Activated naive CD8-positive, alpha-beta T cell (primary cell): ENCODE measurements around the gene TMEM52.
A peak's percentile ranks its signal among the peaks of the same experiment; 100 is the strongest.

ENCODE experiments used
- H3K27ac Mint-ChIP-seq: one replicate; pipeline ENCODE4 v1.8.0; 2021; ENCODE audit warnings: mixed read lengths
- H3K27me3 Mint-ChIP-seq: one replicate; pipeline ENCODE4 v1.8.0; 2021; ENCODE audit warnings: mixed read lengths
- H3K36me3 Mint-ChIP-seq: one replicate; pipeline ENCODE4 v1.8.0; 2021; ENCODE audit warnings: mixed read lengths
- H3K4me1 Mint-ChIP-seq: one replicate; pipeline ENCODE4 v1.8.0; 2021; ENCODE audit warnings: low read depth, mixed read lengths
- H3K4me3 Mint-ChIP-seq: one replicate; pipeline ENCODE4 v1.8.0; 2021; ENCODE audit warnings: mild to moderate bottlenecking, mixed read lengths
- H3K9me3 Mint-ChIP-seq: one replicate; pipeline ENCODE4 v1.8.0; 2021; ENCODE audit warnings: low read depth, mixed read lengths

Gene TMEM52

DNA sequence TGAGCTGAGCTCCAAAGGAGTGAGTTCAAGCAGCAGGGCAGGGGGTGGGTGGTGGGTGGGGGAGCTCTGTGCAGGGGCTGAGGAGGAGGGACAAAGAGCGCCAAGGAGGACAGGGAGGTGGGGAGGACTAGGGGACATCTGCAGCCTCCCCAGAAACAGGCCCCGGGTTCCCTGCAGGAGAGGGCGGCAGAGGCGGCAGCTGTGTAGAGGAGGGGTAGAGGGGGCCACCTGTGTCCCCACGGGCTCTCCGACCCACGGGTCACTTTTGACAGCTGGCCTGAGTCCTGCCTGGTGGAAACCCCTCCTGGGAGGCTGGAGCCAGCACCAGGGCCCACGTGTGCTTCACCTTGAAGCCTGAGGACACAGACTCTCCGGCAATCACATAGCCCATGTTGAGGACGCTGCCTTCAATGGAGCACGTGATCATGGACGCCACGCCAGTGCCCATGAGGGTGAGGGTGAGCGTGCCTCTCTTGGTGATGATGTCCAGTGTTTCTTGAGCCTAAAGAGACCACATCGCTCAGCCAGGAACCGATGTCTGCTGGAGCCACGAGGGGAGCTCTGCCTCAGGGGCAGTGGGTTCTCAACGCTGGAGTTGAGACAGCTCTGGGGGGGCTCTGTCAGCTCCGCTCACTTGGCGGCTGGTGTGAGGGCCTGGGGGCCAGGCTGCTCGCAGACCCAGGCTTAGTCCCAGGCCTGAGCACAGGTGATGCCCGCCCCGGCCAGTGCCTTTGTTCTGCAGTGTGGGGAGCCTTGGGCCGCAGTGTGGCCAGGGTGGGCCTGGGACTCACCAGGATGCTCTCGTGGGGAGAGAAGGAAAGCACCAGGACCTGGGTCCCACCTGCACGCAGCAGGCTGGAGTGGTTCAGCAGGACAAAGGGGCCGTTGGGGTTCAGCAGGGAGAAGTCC is 6.6 kb upstream of the TMEM52 start:
- H3K4me3 Mint-ChIP-seq = no peak overlapping the region
- H3K36me3 Mint-ChIP-seq = no peaks in the 10 kb centered on the region
- H3K27ac Mint-ChIP-seq = no peak overlapping the region
- no peaks in the 10 kb centered on the region for H3K27me3 Mint-ChIP-seq
- H3K4me1 Mint-ChIP-seq = no peaks in the 10 kb centered on the region
- H3K9me3 Mint-ChIP-seq = no peaks in the 10 kb centered on the region

GRCh38 chr1:1924849-1925248 is 5.8 kb upstream of the TMEM52 start:
- Mint-ChIP-seq H3K36me3 (no peaks in the 10 kb centered on the region), H3K4me1 (no peaks in the 10 kb centered on the region), H3K27me3 (no peaks in the 10 kb centered on the region), H3K4me3 (no peak overlapping the region), H3K9me3 (no peaks in the 10 kb centered on the region), H3K27ac (no peak overlapping the region)

GRCh38 chr1:1924386-1924785 is 5.3 kb upstream of the TMEM52 start:
- H3K27me3 Mint-ChIP-seq = no peaks in the 10 kb centered on the region
- no peak overlapping the region for H3K27ac Mint-ChIP-seq
- no peak overlapping the region for H3K4me3 Mint-ChIP-seq
- H3K9me3 Mint-ChIP-seq = no peaks in the 10 kb centered on the region
- no peaks in the 10 kb centered on the region for H3K4me1 Mint-ChIP-seq
- H3K36me3 Mint-ChIP-seq = no peaks in the 10 kb centered on the region

DNA sequence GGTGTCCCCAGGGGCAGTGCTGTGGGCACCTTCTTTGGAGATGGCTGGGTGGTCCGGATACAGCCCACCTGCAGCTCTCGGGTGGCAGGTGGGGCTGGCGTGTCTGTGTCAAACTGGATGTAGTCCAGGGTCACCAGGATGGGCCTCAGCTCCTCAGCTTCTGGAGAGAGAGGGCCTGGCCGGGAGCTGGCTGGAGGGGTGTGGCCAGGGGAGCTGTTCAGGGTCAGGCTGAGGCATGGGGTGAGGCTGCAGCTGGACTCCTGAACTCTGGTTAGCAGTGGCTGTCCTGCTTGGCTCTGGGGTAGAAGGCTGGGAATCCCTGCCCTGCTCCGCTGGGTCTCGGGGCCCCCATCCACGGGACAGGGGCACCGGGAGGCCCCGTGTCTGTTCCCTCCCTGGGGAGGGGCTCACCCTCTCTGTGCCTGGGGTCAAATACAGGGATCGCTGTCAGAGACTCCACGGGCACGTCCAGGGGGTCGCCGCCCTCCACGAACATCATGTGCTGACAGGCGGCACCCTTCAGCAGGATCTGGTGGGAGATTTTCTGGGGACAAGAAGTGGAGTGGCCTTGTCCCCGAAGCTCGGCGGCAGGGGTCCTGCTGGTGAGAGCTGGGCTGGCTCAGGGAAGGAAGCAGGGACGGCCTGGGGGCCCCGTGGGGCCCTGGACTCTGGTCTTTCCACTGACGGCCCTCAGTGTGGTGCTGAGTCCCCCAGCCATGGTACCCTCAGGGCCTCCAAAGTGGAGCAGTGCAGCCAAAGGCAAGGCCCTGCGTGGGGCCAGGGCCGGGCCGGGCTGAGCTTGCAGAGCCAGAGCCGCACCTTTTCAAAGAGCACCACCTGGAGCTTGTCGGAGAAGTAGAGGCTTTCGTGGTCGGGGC is 4.1 kb upstream of the TMEM52 start:
- no peaks in the 10 kb centered on the region for H3K36me3 Mint-ChIP-seq
- H3K27ac Mint-ChIP-seq = no peak overlapping the region
- no peaks in the 10 kb centered on the region for H3K4me1 Mint-ChIP-seq
- H3K4me3 Mint-ChIP-seq = no peak overlapping the region
- no peaks in the 10 kb centered on the region for H3K9me3 Mint-ChIP-seq
- no peaks in the 10 kb centered on the region for H3K27me3 Mint-ChIP-seq

DNA sequence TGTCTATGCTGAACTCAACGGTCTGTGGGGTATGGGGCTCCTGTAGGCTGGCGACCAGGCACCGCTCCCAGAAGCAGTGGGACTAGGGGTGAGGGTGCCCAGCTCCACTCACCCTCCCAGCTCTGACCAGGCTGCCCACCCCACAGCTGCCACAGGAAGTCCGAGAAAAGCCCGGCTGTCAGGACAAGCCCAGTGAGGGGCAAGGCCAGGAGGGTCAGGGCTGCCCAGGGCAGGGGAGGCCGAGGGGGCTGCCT is 3.5 kb upstream of the TMEM52 start:
- Mint-ChIP-seq H3K36me3 (no peaks in the 10 kb centered on the region), H3K27me3 (no peaks in the 10 kb centered on the region), H3K9me3 (no peaks in the 10 kb centered on the region), H3K4me3 (no peak overlapping the region), H3K27ac (no peak overlapping the region), H3K4me1 (no peaks in the 10 kb centered on the region)

DNA sequence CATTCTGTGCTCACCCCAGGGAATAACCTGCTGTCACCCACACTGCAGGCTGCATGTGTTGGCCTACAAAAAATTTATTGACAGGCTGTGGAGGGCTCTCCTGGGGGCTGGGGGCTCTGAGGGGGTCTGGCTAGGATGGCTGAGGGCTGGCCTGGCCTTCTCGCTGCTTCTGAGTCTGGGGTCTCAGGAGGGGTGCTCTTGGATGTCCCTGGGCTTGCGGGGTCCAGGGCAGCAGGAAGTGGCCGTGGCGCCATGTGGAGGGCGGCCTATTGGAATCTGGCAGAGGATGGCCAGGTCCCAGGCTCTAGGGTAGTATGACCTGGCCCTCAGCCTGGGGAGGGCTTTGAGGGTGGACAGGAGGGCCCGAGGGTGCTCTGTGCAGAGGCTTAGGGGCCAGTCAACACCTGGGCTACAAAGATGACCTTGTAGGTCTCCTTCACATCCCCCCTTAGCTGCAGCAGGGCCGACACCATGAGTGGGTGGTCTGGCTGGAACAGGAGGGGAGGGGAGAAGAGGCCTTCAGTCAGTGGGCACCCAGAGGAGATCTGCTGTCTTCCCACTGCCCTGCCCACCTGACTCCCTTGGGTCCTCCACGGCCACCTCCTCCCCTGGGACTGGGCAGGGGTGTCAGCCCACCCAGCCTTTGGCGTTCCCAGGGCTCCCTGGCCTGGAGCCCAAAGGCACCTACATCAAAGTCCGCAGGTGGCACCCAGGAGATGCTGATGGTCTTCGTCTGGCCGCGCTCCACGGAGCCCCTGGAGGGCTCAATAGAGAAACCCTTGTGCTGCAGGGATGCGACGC is 3.0 kb upstream of the TMEM52 start:
- H3K4me1 Mint-ChIP-seq = peaks cover 2% of the 10 kb centered on the region
- H3K4me3 Mint-ChIP-seq = no peak overlapping the region
- H3K27ac Mint-ChIP-seq = no peak overlapping the region
- no peaks in the 10 kb centered on the region for H3K9me3 Mint-ChIP-seq
- no peaks in the 10 kb centered on the region for H3K27me3 Mint-ChIP-seq
- no peaks in the 10 kb centered on the region for H3K36me3 Mint-ChIP-seq

DNA sequence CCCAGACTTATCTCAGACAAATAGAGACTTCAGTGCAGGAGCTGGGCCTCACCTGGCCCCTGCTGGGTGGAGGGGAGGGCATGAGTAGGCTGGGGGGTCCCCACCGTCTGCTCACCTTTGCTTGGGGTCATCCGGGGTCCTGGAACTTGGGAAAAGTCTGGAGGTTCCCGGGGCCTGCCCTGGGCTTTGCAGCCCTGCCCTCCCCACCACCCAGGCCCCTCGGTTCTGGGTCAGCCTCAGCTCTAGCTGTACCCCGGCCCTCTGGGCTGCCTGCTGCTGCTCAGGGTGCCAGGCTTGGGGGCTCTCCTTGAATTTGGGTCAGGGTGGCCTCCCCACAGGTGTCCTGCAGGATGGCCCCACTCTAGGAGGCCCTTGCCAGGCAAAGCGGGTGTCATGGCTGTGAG is 2.4 kb upstream of the TMEM52 start:
- no peak overlapping the region for H3K4me3 Mint-ChIP-seq
- no peaks in the 10 kb centered on the region for H3K9me3 Mint-ChIP-seq
- H3K36me3 Mint-ChIP-seq = no peaks in the 10 kb centered on the region
- H3K27ac Mint-ChIP-seq = no peak overlapping the region
- H3K4me1 Mint-ChIP-seq = peaks cover 2% of the 10 kb centered on the region
- no peaks in the 10 kb centered on the region for H3K27me3 Mint-ChIP-seq

DNA sequence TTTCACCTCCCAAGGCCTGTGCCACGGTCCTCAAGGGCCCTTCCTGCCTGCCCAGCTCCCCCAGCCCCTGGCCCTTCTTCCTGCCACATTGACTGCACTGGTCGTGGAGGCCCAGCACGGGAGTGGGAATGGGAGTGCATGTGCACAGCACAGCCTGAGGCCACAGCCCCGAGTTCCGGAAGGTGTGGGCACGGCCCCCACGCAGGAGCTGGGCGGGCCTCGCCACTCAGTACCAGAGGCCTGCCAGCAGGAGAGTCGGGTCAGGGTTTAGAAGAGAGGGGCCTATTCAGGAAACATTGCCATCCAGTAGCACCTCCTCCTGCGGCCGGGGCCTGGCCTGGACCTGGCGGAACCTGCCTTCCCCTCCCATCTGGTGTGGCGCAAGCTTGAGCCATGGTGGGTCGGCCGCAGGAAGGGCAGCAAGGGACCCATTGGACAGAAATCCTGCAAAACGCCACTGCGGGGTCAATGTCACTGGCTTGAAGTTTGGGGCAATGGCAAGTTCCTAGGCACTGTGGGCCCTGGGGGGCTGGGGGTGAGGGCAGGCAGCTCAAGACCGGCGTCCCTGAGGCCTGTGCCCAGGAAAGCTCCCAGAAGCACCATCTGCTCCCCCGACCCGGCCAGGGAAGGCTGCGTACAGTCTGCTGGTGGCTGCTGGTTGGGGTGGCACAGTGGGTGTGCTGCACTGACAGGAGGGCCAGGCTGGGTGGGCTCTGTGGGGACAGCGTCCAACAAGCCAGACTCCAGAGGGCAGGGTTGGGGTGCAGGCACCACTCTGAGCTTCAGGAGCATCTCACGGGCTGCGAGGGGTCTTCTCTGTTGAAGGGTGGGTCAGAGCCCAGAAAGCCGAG is 1.8 kb upstream of the TMEM52 start:
- Mint-ChIP-seq H3K4me1 (peaks cover 2% of the 10 kb centered on the region), H3K27me3 (no peaks in the 10 kb centered on the region), H3K9me3 (no peaks in the 10 kb centered on the region), H3K36me3 (no peaks in the 10 kb centered on the region), H3K27ac (no peak overlapping the region), H3K4me3 (no peak overlapping the region)

GRCh38 chr1:1920057-1920607 is 1.1 kb upstream of the TMEM52 start:
- H3K27me3 Mint-ChIP-seq = no peaks in the 10 kb centered on the region
- no peaks in the 10 kb centered on the region for H3K9me3 Mint-ChIP-seq
- H3K4me1 Mint-ChIP-seq = peaks cover 2% of the 10 kb centered on the region
- H3K4me3 Mint-ChIP-seq = no peak overlapping the region
- H3K27ac Mint-ChIP-seq = no peak overlapping the region
- no peaks in the 10 kb centered on the region for H3K36me3 Mint-ChIP-seq

GRCh38 chr1:1919304-1920056 is 401 bp upstream of the TMEM52 start:
- Mint-ChIP-seq H3K4me1 (peaks cover 2% of the 10 kb centered on the region), H3K36me3 (no peaks in the 10 kb centered on the region), H3K4me3 (peak overlapping the region; percentile 61), H3K27ac (no peak overlapping the region), H3K9me3 (no peaks in the 10 kb centered on the region), H3K27me3 (no peaks in the 10 kb centered on the region)

DNA sequence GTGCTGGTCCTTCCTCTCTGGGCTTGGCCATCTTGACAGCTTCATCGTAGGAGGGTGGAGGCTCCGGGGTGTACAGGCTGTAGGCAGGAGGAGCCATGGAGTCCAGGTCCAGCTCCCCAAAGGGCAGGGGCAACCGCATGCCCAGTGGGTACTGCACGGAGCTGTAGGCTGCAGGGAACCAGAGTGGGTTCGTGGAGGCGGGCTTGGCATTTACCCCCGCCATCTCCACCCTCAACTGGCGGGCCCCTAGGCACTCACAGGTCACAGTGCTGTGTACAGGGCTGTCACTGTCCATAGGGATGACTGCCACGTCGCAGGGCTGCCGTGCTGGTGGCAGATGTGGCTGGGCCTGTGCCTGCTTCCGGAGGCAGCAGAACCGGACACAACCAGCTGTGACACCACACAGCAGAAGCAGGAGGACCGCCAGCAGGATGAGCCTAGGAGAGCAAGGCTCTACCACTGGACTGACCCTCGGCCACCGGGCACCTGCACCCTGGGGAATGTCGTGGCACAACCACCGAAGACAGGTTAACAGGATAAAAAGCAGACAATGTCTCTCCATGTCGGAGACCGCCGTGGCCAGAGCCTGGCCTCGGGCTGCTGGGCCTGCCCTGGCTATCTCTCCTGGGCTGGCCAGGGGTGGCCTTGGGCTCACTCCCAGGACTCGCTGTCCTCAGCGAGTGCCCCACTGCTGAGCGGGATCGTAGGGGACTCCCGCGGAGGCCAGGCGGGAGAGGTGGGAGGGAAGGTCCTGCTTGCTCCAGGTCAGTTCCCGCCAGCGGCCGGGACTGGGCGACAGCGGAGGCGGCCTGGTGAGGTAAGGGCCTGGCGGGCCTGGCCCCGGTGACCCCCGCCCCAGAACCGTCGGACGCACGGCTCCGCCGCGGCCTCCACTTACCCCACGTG is 831 bp downstream of the TMEM52 start:
- no peaks in the 10 kb centered on the region for H3K27me3 Mint-ChIP-seq
- H3K27ac Mint-ChIP-seq = no peak overlapping the region
- no peaks in the 10 kb centered on the region for H3K9me3 Mint-ChIP-seq
- H3K4me3 Mint-ChIP-seq = peak overlapping the region; percentile 61
- H3K4me1 Mint-ChIP-seq = peaks cover 2% of the 10 kb centered on the region
- H3K36me3 Mint-ChIP-seq = no peaks in the 10 kb centered on the region

- peaks cover 2% of the 10 kb centered on the region for H3K4me1 Mint-ChIP-seq
- no peaks in the 10 kb centered on the region for H3K9me3 Mint-ChIP-seq
- H3K27me3 Mint-ChIP-seq = no peaks in the 10 kb centered on the region
- no peak overlapping the region for H3K27ac Mint-ChIP-seq
- H3K4me3 Mint-ChIP-seq = peak overlapping the region; percentile 42
- no peaks in the 10 kb centered on the region for H3K36me3 Mint-ChIP-seq
These were observed 1.6 kb downstream of the TMEM52 start for GRCh38 chr1:1917304-1917976.
